OCI-LY1 (cell line): ENCODE results near the gene OLFM1.

Source experiments
- CTCF ChIP-seq: fragments of 200-600 bp; sonication (generic), shearing (Covaris generic); IDR thresholded peaks from 2 replicates; pipeline ENCODE4 v1.5.1; 2017; ENCODE audit warnings: mild to moderate bottlenecking, antibody characterized with exemption, low read length, moderate library complexity, mixed read lengths
- EZH2 ChIP-seq: fragments of 200-600 bp; sonication (generic), shearing (Covaris generic); IDR thresholded peaks from 2 replicates; pipeline ENCODE4 v1.8.0; 2017; ENCODE audit warnings: borderline replicate concordance, mixed run types, mild to moderate bottlenecking, antibody characterized with exemption, low read length, moderate library complexity, mixed read lengths

- no peak for TF ChIP-seq CTCF
- no peak for TF ChIP-seq EZH2
These were observed 49.1 kb upstream of the OLFM1 start for GRCh38 chr9:135038331-135038730.
